Peyer's patch (tissue), 4 donors: ENCODE data around the gene SLC9A5. TPM values are rescaled to one million over a fixed set of nuclear protein-coding genes. Genes with fewer than 3 reads are reported as not detected.

ENCODE experiments used
- DNase-seq, 3 donors: peaks; one replicate each; pipeline ENCODE4 v3.0.0-alpha.2; 2017 to 2019
- H3K27ac ChIP-seq, 4 donors: fragments of 200-600 bp; sonication (generic); one replicate each; pipeline ENCODE4 v1.5.1; 2016 to 2019
- H3K27me3 ChIP-seq, 2 donors: fragments of 200-600 bp; sonication (generic); one replicate each; pipeline ENCODE4 v1.5.1; 2019
- H3K36me3 ChIP-seq, 3 donors: fragments of 200-600 bp; sonication (generic); one replicate each; pipeline ENCODE4 v1.5.1; 2016 to 2019
- H3K4me1 ChIP-seq, 4 donors: fragments of 200-600 bp; sonication (generic); one replicate each; pipeline ENCODE4 v1.5.1; 2016 to 2019
- H3K4me3 ChIP-seq, 4 donors: fragments of 200-600 bp; sonication (generic); 1 replicate in 3 of 4; 2 replicates in 1 of 4; pipeline ENCODE4 v1.5.1; 2016 to 2019; ENCODE audit warnings: mild to moderate bottlenecking in 1 of 4
- H3K9me3 ChIP-seq, 4 donors: fragments of 200-600 bp; sonication (generic); one replicate each; pipeline ENCODE4 v1.5.1; 2016 to 2019; ENCODE audit warnings: mild to moderate bottlenecking in 1 of 4
- CTCF ChIP-seq, 6 experiments: fragments of 450-650 bp in 4 of 6; fragments of 200-600 bp in 2 of 6; sonication (generic) in 1 of 6; IDR thresholded peaks; one replicate each; pipeline ENCODE4 v1.5.1; 2017 to 2019; ENCODE audit warnings: antibody characterized with exemption in 6 of 6, mild to moderate bottlenecking in 3 of 6, moderate library complexity in 1 of 6
- POLR2A ChIP-seq, 2 donors: fragments of 450-650 bp; IDR thresholded peaks; one replicate each; pipeline ENCODE4 v1.5.1; 2017; ENCODE audit warnings: antibody characterized with exemption in 2 of 2, mild to moderate bottlenecking in 2 of 2, moderate library complexity in 2 of 2
- total RNA-seq, 4 donors: library from RNA; depleted of rRNA; stranded (reverse); fragments of >200 nt; gene quantifications; one replicate each; pipeline ENCODE4 v1.1.0, GENCODE V29; 2016

SLC9A5 gene
- total RNA-seq, 4 donors from 2014 or later, result 1.2 to 2.2 (median 1.8) TPM

GRCh38 chr16:67268136-67268579 lies 19.4 kb downstream of the SLC9A5 start:
- H3K9me3 ChIP-seq, result no peaks in the 10 kb centered on the region
- H3K4me3 ChIP-seq, result no peak overlapping the region
- no peaks in the 10 kb centered on the region for H3K27me3 ChIP-seq
- no peak for TF ChIP-seq POLR2A (IDR thresholded peaks at IDR 0.05)
- TF ChIP-seq CTCF (IDR thresholded peaks at IDR 0.05), result no peak
- H3K27ac ChIP-seq, result no peak overlapping the region
- no peaks in the 10 kb centered on the region for H3K4me1 ChIP-seq
- peak in 2 of 3 donors; percentile 55 to 78 for DNase-seq
- no peaks in the 10 kb centered on the region for H3K36me3 ChIP-seq

GRCh38 chr16:67269766-67270165 lies 21.0 kb downstream of the SLC9A5 start:
- Histone ChIP-seq H3K9me3 (no peaks in the 10 kb centered on the region), H3K27me3 (no peaks in the 10 kb centered on the region), H3K27ac (no peak overlapping the region), H3K4me3 (no peak overlapping the region), H3K4me1 (no peaks in the 10 kb centered on the region), H3K36me3 (no peaks in the 10 kb centered on the region)
- TF ChIP-seq CTCF (IDR thresholded peaks at IDR 0.05) (no peak), POLR2A (IDR thresholded peaks at IDR 0.05) (no peak)
- no peak for DNase-seq

GRCh38 chr16:67270931-67271338 lies 22.2 kb downstream of the SLC9A5 start:
- no peaks in the 10 kb centered on the region for H3K9me3 ChIP-seq
- H3K4me3 ChIP-seq, result no peak overlapping the region
- no peaks in the 10 kb centered on the region for H3K27me3 ChIP-seq
- DNase-seq, result peak in 1 of 3 donors; percentile 41
- no peak for TF ChIP-seq POLR2A (IDR thresholded peaks at IDR 0.05)
- no peak for TF ChIP-seq CTCF (IDR thresholded peaks at IDR 0.05)
- H3K4me1 ChIP-seq, result no peaks in the 10 kb centered on the region
- H3K27ac ChIP-seq, result no peak overlapping the region
- H3K36me3 ChIP-seq, result no peaks in the 10 kb centered on the region

- DNase-seq, result no peak
- Histone ChIP-seq H3K4me1 (no peaks in the 10 kb centered on the region), H3K27me3 (no peaks in the 10 kb centered on the region), H3K9me3 (no peaks in the 10 kb centered on the region), H3K4me3 (no peak overlapping the region), H3K27ac (no peak overlapping the region), H3K36me3 (no peaks in the 10 kb centered on the region)
- TF ChIP-seq POLR2A (IDR thresholded peaks at IDR 0.05) (no peak), CTCF (IDR thresholded peaks at IDR 0.05) (no peak)
These were observed 22.7 kb downstream of the SLC9A5 start for GRCh38 chr16:67271446-67271845.

- H3K4me1 ChIP-seq, result peaks cover 0 to 27% (median 7%) of the 10 kb centered on the region in 4 donors
- no peak overlapping the region for H3K4me3 ChIP-seq
- H3K36me3 ChIP-seq, result no peaks in the 10 kb centered on the region
- no peak overlapping the region for H3K27ac ChIP-seq
- H3K27me3 ChIP-seq, result no peaks in the 10 kb centered on the region
- no peak for DNase-seq
- no peaks in the 10 kb centered on the region for H3K9me3 ChIP-seq
- TF ChIP-seq CTCF (IDR thresholded peaks at IDR 0.05) (no peak), POLR2A (IDR thresholded peaks at IDR 0.05) (no peak)
These were observed 26.5 kb downstream of the SLC9A5 start for GRCh38 chr16:67275321-67275720.
